Loucy (cell line): ENCODE data around the gene UBAC2.

Experiments
- H2AFZ ChIP-seq: fragments of 200-600 bp; sonication (generic); 2 replicates; pipeline ENCODE4 v1.6.0; 2016; ENCODE audit warnings: antibody characterized with exemption, mild to moderate bottlenecking, low read length, moderate library complexity
- H3F3A ChIP-seq: fragments of 200-600 bp; 2 replicates; pipeline ENCODE4 v1.6.0; 2016; ENCODE audit warnings: antibody characterized with exemption, low read depth, mild to moderate bottlenecking
- H3K27me3 ChIP-seq: fragments of 200-600 bp; sonication (generic); 2 replicates; pipeline ENCODE4 v1.6.1; 2014; ENCODE audit warnings: low read length, mild to moderate bottlenecking; ENCODE audit not compliant: insufficient read depth, poor library complexity, severe bottlenecking
- H3K36me3 ChIP-seq: fragments of 200-600 bp; sonication (generic); 2 replicates; pipeline ENCODE4 v1.6.1; 2016; ENCODE audit warnings: low read length; ENCODE audit not compliant: insufficient read depth
- H3K4me1 ChIP-seq: fragments of 200-600 bp; sonication (generic); 2 replicates; pipeline ENCODE4 v1.5.1; 2014; ENCODE audit warnings: low read length, mild to moderate bottlenecking; ENCODE audit not compliant: insufficient read depth, poor library complexity, severe bottlenecking
- H3K4me2 ChIP-seq: fragments of 200-600 bp; sonication (generic); 2 replicates; pipeline ENCODE4 v1.6.0; 2014; ENCODE audit warnings: antibody characterized with exemption, low read length, low read depth, mild to moderate bottlenecking; ENCODE audit not compliant: poor library complexity, severe bottlenecking
- H3K4me3 ChIP-seq: fragments of 200-600 bp; sonication (generic); 2 replicates; pipeline ENCODE4 v1.5.1; 2014; ENCODE audit warnings: low read length, mild to moderate bottlenecking, mixed read lengths; ENCODE audit not compliant: poor library complexity, severe bottlenecking
- H3K79me2 ChIP-seq: fragments of 200-600 bp; sonication (generic); 2 replicates; pipeline ENCODE4 v1.6.1; 2014; ENCODE audit warnings: low read length; ENCODE audit not compliant: insufficient read depth
- H3K9ac ChIP-seq: fragments of 200-600 bp; sonication (generic); 2 replicates; pipeline ENCODE4 v1.6.0; 2014; ENCODE audit warnings: mild to moderate bottlenecking, low read depth, low read length, moderate library complexity; ENCODE audit not compliant: poor library complexity, severe bottlenecking
- H3K9me2 ChIP-seq: fragments of 200-600 bp; sonication (generic); replicated peaks from 2 replicates; pipeline ENCODE4 v1.6.1; 2016; ENCODE audit warnings: low read depth, low read length, mixed read lengths
- H3K9me3 ChIP-seq: fragments of 200-600 bp; sonication (generic); 2 replicates; pipeline ENCODE4 v1.6.1; 2014; ENCODE audit warnings: mild to moderate bottlenecking, antibody characterized with exemption, low read length, low read depth; ENCODE audit not compliant: insufficient read depth
- H4K20me1 ChIP-seq: fragments of 200-600 bp; sonication (generic); 2 replicates; pipeline ENCODE4 v1.6.0; 2014; ENCODE audit warnings: antibody characterized with exemption, low read length, mild to moderate bottlenecking; ENCODE audit not compliant: insufficient read depth, poor library complexity, severe bottlenecking
- CTCF ChIP-seq: fragments of 200-600 bp; sonication (generic); conservative IDR thresholded peaks from 2 replicates; pipeline ENCODE4 v1.5.1; 2014; ENCODE audit warnings: mild to moderate bottlenecking, antibody characterized with exemption, low read length
- EZH2phosphoT487 ChIP-seq: fragments of 200-600 bp; IDR thresholded peaks from 2 replicates; pipeline ENCODE4 v1.6.1; 2018; ENCODE audit warnings: antibody characterized with exemption, mild to moderate bottlenecking, moderate library complexity, borderline replicate concordance

UBAC2 gene

GRCh38 chr13:99297331-99297730 is 96.7 kb downstream of the UBAC2 start:
- H3K79me2 ChIP-seq: peaks cover 14% of the 10 kb centered on the region; the same call in 1 of the 2 replicates
- TF ChIP-seq EZH2phosphoT487: no peak
- no peaks in the 10 kb centered on the region for H3K9me2 ChIP-seq
- H3K4me1 ChIP-seq: no peaks in the 10 kb centered on the region
- no peaks in the 10 kb centered on the region for H3F3A ChIP-seq
- no peaks in the 10 kb centered on the region for H3K27me3 ChIP-seq
- no peak overlapping the region for H3K4me3 ChIP-seq
- no peak overlapping the region for H2AFZ ChIP-seq
- no peaks in the 10 kb centered on the region for H3K9me3 ChIP-seq
- H3K9ac ChIP-seq: no peak overlapping the region
- peaks cover 23% of the 10 kb centered on the region; the same call in 1 of the 2 replicates for H3K36me3 ChIP-seq
- H3K4me2 ChIP-seq: no peak overlapping the region
- peaks cover 21% of the 10 kb centered on the region for H4K20me1 ChIP-seq

DNA sequence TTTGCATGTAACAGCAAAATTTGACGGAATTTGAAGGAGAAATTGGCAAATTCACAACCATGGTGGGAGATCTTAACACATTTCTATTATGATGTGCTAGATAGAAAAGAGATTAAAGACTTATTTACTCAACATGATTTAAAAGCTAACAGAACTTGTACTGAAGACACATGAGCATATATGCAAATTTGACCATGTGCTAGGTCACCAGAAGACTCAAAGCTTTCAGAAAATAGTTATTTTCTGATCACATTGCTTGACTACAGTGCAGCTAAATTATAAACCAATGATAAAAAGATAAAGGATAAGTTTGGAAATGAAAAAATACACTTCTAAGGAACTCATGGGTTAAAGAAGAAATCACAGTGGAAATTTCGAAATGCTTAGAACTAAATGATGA is 97.4 kb downstream of the UBAC2 start:
- Histone ChIP-seq H3K4me3 (no peak overlapping the region), H3K9me3 (no peaks in the 10 kb centered on the region), H2AFZ (no peak overlapping the region), H3K4me1 (no peaks in the 10 kb centered on the region), H3K27me3 (no peaks in the 10 kb centered on the region), H3K9me2 (no peaks in the 10 kb centered on the region), H4K20me1 (peaks cover 21% of the 10 kb centered on the region), H3K79me2 (peaks cover 20% of the 10 kb centered on the region; the same call in 1 of the 2 replicates), H3F3A (no peaks in the 10 kb centered on the region), H3K36me3 (peaks cover 29% of the 10 kb centered on the region; the same call in 1 of the 2 replicates), H3K4me2 (no peak overlapping the region), H3K9ac (no peak overlapping the region)
- TF ChIP-seq CTCF (no peak), EZH2phosphoT487 (no peak)

GRCh38 chr13:99299256-99299919 is 98.7 kb downstream of the UBAC2 start:
- peaks cover 25% of the 10 kb centered on the region; the same call in 1 of the 2 replicates for H3K79me2 ChIP-seq
- peaks cover 18% of the 10 kb centered on the region for H4K20me1 ChIP-seq
- H2AFZ ChIP-seq: no peak overlapping the region
- TF ChIP-seq EZH2phosphoT487 (no peak), CTCF (no peak)
- peaks cover 21% of the 10 kb centered on the region; the same call in 1 of the 2 replicates for H3K36me3 ChIP-seq
- H3K9me3 ChIP-seq: no peaks in the 10 kb centered on the region
- H3K9me2 ChIP-seq: no peaks in the 10 kb centered on the region
- H3K4me1 ChIP-seq: peaks cover 2% of the 10 kb centered on the region
- H3K9ac ChIP-seq: no peak overlapping the region
- no peaks in the 10 kb centered on the region for H3F3A ChIP-seq
- no peaks in the 10 kb centered on the region for H3K27me3 ChIP-seq
- no peak overlapping the region for H3K4me3 ChIP-seq
- H3K4me2 ChIP-seq: no peak overlapping the region
